Activated CD4-positive, alpha-beta T cell treated with anti-CD3 and anti-CD28 coated beads, Interleukin-2, amount 50 U/mL, for 48 hours (primary cell): Measurements from ENCODE around the gene ERMP1.

Source experiments
- DNase-seq, 2 experiments: peaks; one replicate each; pipeline ENCODE4 v3.0.0-alpha.2; 2020

The ERMP1 gene

DNA sequence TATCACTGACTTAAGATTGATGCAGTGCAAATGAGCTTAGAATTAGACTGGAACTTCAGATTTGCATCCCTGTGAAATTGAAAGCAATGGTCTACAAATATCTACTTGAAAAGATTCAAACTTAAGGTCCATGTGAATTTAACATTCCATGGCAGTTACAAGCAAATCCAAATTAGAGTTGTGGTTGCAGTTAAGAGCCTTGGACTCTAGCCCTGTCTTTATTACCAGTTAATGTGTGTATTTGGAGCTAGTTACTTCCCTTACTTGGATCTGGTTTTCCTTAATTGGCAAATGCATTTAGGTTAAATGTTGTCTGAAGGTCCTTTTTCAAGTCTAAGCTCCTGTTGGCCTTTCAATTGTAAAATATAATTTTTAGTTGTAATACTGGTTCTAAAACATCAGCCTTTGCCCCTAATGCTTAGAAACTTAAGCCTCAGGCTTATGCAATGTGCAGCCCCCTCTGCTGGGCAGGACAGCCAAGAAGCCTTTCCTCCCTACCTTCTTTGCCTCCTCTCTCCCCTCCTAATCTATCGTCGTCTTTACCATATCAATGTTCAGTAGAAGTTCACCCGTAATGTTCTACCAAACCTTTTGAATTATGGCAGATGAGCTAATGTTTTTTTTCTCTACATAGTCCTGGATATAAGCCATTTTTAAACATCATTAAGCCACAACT lies 59.5 kb downstream of the ERMP1 start:
- DNase-seq = no peak

DNA sequence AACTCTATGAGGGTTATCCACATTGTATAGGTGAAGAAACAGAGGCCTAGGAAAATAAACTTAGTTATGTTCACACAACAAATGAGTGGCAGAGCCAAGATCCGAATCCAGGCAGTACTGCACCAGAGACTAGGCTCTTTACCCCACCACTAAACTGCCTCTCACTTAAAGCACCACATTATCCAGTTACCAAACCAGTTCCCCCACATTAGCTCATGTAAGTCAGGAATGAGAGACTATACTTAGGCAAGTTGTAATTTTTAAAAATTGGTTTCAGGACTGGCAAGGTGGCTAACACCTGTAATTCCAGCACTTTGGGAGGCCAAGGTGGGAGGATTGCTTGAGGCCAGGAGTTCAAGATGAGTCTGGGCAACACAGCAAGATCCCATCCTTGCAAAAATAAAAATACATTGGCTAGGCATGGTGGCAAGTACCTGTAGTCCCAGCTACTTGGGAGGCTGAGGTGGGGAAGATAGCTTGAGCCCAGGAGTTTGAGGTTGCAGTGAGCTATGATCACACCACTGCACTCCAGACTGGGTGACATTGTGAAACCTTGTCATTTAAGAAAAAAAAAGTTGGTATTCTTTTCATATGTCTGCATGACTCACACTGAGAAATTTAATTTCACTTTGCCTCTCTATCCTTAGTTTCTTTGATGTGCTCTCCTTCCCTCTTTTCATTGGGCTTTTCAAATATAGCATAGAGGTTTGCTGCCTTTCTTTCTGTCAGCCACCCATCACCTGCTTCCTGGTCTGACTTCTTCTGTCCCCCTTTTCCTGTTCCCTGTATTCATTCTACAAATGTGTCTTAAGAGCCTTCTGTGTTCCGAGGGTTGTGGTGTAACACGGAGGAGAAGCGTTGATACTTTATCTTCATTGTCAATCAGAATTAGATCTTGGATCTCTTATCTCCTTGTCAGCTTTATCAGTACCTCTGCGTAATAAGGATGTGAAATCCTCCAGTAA lies 64.7 kb downstream of the ERMP1 start:
- DNase-seq = no peak

- no peak for DNase-seq
Observed at GRCh38 chr9:5764130-5764868, 68.6 kb downstream of the ERMP1 start.

- no peak for DNase-seq
Observed at GRCh38 chr9:5762421-5762820, 70.5 kb downstream of the ERMP1 start.

GRCh38 chr9:5760338-5760737 lies 72.6 kb downstream of the ERMP1 start:
- no peak for DNase-seq

GRCh38 chr9:5756633-5757032 lies 76.3 kb downstream of the ERMP1 start:
- DNase-seq = no peak

GRCh38 chr9:5750569-5750968 lies 82.3 kb downstream of the ERMP1 start:
- no peak for DNase-seq

- no peak for DNase-seq
Observed at GRCh38 chr9:5749306-5749705, 83.6 kb downstream of the ERMP1 start.

DNA sequence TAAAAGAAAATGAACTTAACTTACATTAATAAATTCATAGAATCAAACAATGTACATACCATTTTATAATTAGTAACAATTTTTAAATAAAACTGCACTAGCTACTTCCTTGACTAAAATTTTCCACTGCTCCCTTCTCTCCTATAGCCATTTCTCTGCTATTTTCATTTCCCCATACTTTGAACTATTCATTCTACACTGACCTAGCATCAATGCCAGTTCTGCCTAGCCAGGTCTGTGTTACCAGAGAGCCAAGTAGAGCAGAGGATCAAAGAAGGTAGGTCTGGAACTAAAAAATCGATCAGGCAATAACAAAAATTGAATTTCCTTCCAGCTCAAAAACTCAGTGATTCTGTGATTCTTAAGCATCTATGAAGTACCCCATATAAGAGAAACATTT lies 84.5 kb downstream of the ERMP1 start:
- no peak for DNase-seq

DNA sequence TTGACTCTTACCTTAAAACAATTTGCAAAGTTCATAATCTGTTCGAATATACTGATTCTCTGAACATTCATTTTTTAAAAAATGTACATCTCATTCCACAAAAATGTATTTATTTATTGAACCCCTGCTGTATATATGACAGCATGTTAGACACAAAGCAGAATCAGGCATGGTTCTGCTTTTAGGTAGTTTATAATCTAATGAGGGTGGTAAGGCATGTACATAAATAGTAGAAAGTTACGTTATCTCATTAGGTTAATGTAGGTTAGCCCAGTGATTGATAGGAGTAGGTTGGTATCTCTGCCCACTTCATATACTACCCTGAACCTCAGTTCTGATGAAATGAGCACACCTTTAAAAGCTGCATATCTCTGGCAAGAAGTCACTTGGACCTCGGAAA lies 89.8 kb downstream of the ERMP1 start:
- no peak for DNase-seq

GRCh38 chr9:5736563-5737346 lies 96.2 kb downstream of the ERMP1 start:
- DNase-seq = no peak

DNA sequence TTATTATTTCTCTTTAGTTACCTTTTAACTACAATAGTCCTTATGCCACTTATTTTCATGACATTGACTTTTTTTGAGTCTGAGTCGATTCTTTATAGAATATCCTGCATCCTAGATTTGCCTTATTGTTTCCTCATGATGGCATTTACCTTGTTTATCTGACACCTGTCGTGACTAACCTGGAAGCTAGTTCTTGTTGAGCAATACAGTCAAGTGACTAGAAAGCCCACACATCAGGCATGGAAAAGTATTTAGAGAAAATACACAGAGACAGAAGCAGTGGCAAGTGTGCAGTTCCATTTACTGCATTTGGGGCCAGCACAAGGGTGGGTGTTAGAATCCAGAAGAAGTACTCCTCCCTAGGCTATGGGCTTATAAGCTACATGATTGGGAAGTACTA lies 97.8 kb downstream of the ERMP1 start:
- no peak for DNase-seq
